ENCODE results near the gene MRPS5.
A peak's percentile ranks its signal among the peaks of the same experiment; 100 is the strongest.

Gene MRPS5

GRCh38 chr2:95082477-95082876 lies 39.1 kb downstream of the MRPS5 start:
- TF ChIP-seq, protein P1, sequence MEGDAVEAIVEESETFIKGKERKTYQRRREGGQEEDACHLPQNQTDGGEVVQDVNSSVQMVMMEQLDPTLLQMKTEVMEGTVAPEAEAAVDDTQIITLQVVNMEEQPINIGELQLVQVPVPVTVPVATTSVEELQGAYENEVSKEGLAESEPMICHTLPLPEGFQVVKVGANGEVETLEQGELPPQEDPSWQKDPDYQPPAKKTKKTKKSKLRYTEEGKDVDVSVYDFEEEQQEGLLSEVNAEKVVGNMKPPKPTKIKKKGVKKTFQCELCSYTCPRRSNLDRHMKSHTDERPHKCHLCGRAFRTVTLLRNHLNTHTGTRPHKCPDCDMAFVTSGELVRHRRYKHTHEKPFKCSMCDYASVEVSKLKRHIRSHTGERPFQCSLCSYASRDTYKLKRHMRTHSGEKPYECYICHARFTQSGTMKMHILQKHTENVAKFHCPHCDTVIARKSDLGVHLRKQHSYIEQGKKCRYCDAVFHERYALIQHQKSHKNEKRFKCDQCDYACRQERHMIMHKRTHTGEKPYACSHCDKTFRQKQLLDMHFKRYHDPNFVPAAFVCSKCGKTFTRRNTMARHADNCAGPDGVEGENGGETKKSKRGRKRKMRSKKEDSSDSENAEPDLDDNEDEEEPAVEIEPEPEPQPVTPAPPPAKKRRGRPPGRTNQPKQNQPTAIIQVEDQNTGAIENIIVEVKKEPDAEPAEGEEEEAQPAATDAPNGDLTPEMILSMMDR (IDR thresholded peaks at IDR 0.05), result no peak

DNA sequence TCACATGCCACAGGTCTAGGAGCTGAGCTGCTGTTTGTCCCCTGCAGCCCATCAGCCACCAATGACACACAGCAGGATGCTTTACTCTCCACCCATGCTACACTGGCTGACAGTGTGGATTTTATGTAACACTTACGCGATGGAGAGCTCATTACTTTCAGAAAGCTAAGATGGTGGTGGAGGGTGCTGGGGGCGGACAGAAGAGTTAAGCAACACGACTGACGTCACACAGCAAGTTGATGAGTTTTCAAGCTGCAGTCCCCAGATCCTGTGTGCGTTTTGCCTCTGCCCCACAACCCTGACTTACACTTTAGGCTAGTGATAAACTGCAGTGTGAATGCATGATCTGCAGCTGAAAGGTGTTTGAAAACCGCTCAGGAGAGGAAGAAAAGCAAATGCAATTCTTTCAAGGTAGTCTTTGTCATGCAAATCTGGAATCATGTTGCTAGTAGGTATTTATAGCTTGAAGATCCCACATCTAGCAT lies 42.4 kb downstream of the MRPS5 start:
- TF ChIP-seq, protein P1 (IDR thresholded peaks at IDR 0.05), result no peak

GRCh38 chr2:95077861-95078603 lies 43.6 kb downstream of the MRPS5 start:
- TF ChIP-seq, protein P1 (IDR thresholded peaks at IDR 0.05), result no peak

- TF ChIP-seq, protein P1 (IDR thresholded peaks at IDR 0.05), result no peak
These were observed 44.1 kb downstream of the MRPS5 start for GRCh38 chr2:95077530-95077825.

DNA sequence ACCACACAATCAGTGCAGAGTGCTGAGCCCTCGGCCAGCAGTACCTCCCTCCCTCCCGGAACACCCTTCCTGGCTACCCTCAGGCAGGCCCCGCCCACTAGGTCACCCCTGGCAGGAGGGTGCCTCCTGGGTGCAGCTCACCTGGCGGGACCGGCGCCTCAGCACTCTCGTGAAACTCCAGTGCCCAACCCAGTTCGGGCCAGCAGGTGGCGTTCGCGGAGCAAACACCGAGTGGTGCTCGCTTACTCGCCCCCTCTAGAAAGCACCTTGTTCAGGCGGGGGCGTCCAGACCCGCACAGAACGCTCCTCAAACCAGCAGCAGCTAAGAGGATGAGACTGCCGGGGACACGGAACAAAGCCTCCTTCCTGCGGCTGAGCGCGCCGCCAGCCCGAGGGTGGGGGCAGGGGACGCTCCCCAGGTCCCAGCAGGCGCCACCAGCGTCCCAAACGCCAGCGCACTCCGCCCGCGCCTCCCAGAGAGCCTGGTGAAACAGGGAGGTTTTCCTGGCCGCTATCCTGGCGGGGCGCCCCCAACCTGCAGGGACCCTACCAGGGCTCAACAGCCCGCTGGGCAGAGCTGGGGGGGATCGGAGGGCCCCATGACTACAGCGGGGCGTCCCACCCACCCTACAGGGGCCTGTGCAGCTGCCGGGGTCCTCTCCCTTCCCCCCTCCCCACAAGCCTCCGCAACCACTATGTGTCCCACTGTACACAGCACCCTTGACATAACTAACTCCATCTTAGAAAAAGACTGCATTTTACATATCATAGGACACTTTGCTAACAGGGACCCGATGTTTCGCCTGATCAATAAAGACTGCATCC lies 44.7 kb downstream of the MRPS5 start:
- TF ChIP-seq, protein P1 (IDR thresholded peaks at IDR 0.05), result peak; percentile 86

GRCh38 chr2:95075440-95076132 lies 46.0 kb downstream of the MRPS5 start:
- TF ChIP-seq, protein P1 (IDR thresholded peaks at IDR 0.05), result no peak

DNA sequence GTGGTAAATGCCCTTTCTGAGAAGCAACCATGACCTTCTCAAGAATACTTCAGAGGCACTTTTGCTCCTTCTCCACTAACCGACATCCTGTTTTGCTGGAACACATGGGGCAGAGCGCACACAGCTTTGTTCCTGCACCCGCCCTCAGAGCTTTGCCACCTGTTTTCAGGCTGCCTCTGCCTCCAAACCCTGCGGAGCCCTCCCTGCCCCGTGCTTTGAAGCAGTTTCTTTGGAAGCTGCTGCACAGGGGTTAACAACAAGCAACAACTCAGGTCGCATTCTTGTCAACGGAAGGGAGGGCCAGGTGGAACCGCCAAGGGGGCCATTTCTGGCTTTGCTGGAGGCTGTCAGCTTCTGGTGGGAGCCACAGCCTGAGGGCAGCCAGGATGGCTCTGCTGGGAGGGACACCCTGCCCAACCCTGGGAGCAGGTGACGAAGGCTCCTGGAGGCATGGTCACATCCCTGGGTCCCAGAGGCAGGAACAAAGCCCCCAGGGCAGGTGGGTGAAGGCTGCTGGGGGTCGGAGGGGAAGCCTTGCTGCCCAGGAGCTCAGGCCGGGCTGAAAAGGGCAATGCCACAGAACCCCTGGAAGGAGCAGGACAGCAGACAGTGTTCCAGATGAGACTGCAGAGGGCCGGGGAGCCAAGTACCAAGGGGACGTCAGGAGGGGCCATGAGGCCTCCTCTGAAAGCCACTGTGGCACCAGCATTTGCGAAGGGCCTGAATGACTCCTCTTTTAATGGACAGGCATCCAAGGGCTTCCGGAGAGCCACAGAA lies 46.8 kb downstream of the MRPS5 start:
- TF ChIP-seq, protein P1 (IDR thresholded peaks at IDR 0.05), result no peak

Measured in LNCAP (cell line).